Bladder microvascular endothelial cell (primary cell): ENCODE measurements around the gene ANGPTL8. TPM values are rescaled to one million over a fixed set of nuclear protein-coding genes. Genes with fewer than 3 reads are reported as not detected.

Source experiments
- total RNA-seq: library from RNA; depleted of rRNA; stranded (reverse); fragments of >200 nt; gene quantifications from 2 replicates; pipeline ENCODE4 v1.2.3, GENCODE V29; 2014

ANGPTL8 gene
- not detected in 2 replicates for total RNA-seq

GRCh38 chr19:11239377-11240000 is at the start of gene ANGPTL8:
Gene ANGPTL8, plus strand, starts transcription at chr19:11239619. Its CDS starts 19 bp downstream, at chr19:11239638.

GRCh38 chr19:11197291-11198174 is 41.9 kb upstream of the ANGPTL8 start, which contains the start of gene KANK2:
Gene KANK2, minus strand, starts transcription at chr19:11197545. Its CDS starts 3,034 bp downstream, at chr19:11194511.

GRCh38 chr19:11261971-11262839 is 22.8 kb downstream of the ANGPTL8 start, which contains the start of gene DOCK6:
Gene DOCK6, minus strand, starts transcription at chr19:11262524. Its CDS starts 84 bp downstream, at chr19:11262440.

Other genes starting within 250 kb of the ANGPTL8 start
- gene LDLR, start 150.2 kb upstream of the ANGPTL8 start, total RNA-seq = 88.3 and 108 TPM in 2 replicates
- gene SPC24, start 83.8 kb upstream of the ANGPTL8 start, total RNA-seq = 45.8 and 63.1 TPM in 2 replicates
- 28.7 and 125 TPM in 2 replicates for gene KANK2, start 42.1 kb upstream of the ANGPTL8 start, total RNA-seq
- gene DOCK6, start 22.9 kb downstream of the ANGPTL8 start, total RNA-seq = 73.3 and 155 TPM in 2 replicates
- not detected in 2 replicates for gene TSPAN16, start 56.5 kb downstream of the ANGPTL8 start, total RNA-seq
- gene RAB3D, start 100.0 kb downstream of the ANGPTL8 start, total RNA-seq = 37.6 and 82.1 TPM in 2 replicates
- gene TMEM205, start 106.6 kb downstream of the ANGPTL8 start, total RNA-seq = 64.3 and 79.8 TPM in 2 replicates
- gene CCDC159, start 106.9 kb downstream of the ANGPTL8 start, total RNA-seq = 6.6 and 9.6 TPM in 2 replicates
- gene PLPPR2, start 115.8 kb downstream of the ANGPTL8 start, total RNA-seq = 3.4 and 10.8 TPM in 2 replicates
- 0.57 and 1.1 TPM in 2 replicates for gene SWSAP1, start 135.0 kb downstream of the ANGPTL8 start, total RNA-seq
- 5.7 and 5.8 TPM in 2 replicates for gene EPOR, start 144.7 kb downstream of the ANGPTL8 start, total RNA-seq
- 0.16 and 2.9 TPM in 2 replicates for gene RGL3, start 179.7 kb downstream of the ANGPTL8 start, total RNA-seq
- under 0.01 and 0.13 TPM in 2 replicates for gene ODAD3, start 195.5 kb downstream of the ANGPTL8 start, total RNA-seq
- 102 and 189 TPM in 2 replicates for gene PRKCSH, start 196.0 kb downstream of the ANGPTL8 start, total RNA-seq
- not detected in 2 replicates for gene ELAVL3, start 241.4 kb downstream of the ANGPTL8 start, total RNA-seq